Osteocyte (in vitro differentiated cells): ENCODE results near the gene PSMA3. TPM values are rescaled to one million over a fixed set of nuclear protein-coding genes. Genes with fewer than 3 reads are reported as not detected.

Experiments
- DNase-seq: peaks from one replicate; pipeline ENCODE4 v3.0.0; 2021; ENCODE audit warnings: mixed read lengths; ENCODE audit not compliant: unreplicated experiment; ENCODE audit errors: extremely low spot score
- H3K27ac Mint-ChIP-seq: one replicate; pipeline ENCODE4 v1.8.0; 2021; ENCODE audit warnings: mild to moderate bottlenecking, mixed read lengths; ENCODE audit not compliant: unreplicated experiment
- H3K27me3 Mint-ChIP-seq: one replicate; pipeline ENCODE4 v1.8.0; 2021; ENCODE audit warnings: mixed read lengths; ENCODE audit not compliant: unreplicated experiment
- H3K36me3 Mint-ChIP-seq: one replicate; pipeline ENCODE4 v1.8.0; 2021; ENCODE audit warnings: mixed read lengths; ENCODE audit not compliant: unreplicated experiment
- H3K4me1 Mint-ChIP-seq: one replicate; pipeline ENCODE4 v1.8.0; 2021; ENCODE audit warnings: mixed read lengths; ENCODE audit not compliant: unreplicated experiment
- H3K4me3 Mint-ChIP-seq: one replicate; pipeline ENCODE4 v1.8.0; 2021; ENCODE audit warnings: mild to moderate bottlenecking, moderate library complexity, mixed read lengths; ENCODE audit not compliant: unreplicated experiment
- H3K9me3 Mint-ChIP-seq: one replicate; pipeline ENCODE4 v1.8.0; 2021; ENCODE audit warnings: mixed read lengths; ENCODE audit not compliant: unreplicated experiment
- long read RNA-seq: library from polyadenylated mRNA; unstranded; transcript quantifications from one replicate; pipeline ENCODE4 v2.0.0, GENCODE V29; 2021
- total RNA-seq: library from RNA; stranded (reverse); gene quantifications from 2 replicates; pipeline ENCODE4 v1.2.1, GENCODE V29; 2021
- TF ChIP-seq, protein P1 (sequence below): fragments of 200-600 bp; sonication (generic); IDR thresholded peaks from 2 replicates; pipeline ENCODE4 v1.5.0; 2021; ENCODE audit warnings: antibody characterized with exemption, mild to moderate bottlenecking, moderate library complexity

PSMA3 gene
- total RNA-seq, result 143 and 156 TPM in 2 replicates
- long read RNA-seq, transcript PSMA3-201 (11 exons, 970 nt), result major isoform, 190 of 236 reads
- long read RNA-seq, partial matches to known transcripts, result 4 of 236 reads
- long read RNA-seq, other reads (novel, unspliced or antisense), result 39 of 236 reads

DNA sequence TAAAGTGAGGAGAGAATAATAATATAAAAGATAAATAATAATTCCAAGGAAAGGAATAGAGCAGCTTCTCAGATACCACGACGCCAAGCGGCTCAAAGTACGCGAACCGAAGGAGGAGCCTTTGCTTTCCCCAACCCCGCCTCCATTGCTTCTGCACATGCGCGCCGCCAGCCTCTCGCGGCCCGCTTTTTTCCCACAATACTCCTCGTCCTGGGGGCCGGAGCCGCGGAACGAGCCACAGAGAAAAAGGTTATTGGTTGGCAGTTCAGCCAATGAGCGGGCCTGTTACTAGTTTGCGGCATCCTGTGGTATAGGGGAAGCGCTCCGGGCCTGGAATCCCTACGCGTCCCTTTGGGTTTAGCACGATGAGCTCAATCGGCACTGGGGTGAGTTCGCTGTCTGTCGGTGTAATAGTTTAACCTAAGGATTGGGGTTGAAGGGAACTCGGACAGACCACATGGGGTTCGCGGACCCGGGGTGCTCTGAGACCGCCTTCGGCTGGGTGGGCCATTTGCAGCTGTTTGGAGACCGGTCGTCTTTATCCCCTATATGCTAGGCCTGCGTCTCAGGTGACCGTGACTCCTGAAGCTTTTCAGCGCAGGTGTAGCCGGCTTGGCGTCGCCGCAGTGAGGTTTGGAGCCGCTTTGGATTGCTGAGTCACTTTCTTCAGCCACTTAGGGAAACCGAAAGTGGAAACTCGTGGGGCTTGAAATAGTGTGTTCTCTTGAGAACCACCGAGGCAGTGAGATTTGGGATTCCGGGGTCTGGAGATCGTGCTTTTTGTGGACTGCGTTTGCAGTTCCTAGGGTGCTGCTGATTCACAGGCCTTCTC, at the start of gene PSMA3:
Gene PSMA3 (plus strand): TSS at position 288 of the 832 bp plus-strand sequence. CDS start 78 bp downstream, at position 366.
- TF ChIP-seq, protein P1, sequence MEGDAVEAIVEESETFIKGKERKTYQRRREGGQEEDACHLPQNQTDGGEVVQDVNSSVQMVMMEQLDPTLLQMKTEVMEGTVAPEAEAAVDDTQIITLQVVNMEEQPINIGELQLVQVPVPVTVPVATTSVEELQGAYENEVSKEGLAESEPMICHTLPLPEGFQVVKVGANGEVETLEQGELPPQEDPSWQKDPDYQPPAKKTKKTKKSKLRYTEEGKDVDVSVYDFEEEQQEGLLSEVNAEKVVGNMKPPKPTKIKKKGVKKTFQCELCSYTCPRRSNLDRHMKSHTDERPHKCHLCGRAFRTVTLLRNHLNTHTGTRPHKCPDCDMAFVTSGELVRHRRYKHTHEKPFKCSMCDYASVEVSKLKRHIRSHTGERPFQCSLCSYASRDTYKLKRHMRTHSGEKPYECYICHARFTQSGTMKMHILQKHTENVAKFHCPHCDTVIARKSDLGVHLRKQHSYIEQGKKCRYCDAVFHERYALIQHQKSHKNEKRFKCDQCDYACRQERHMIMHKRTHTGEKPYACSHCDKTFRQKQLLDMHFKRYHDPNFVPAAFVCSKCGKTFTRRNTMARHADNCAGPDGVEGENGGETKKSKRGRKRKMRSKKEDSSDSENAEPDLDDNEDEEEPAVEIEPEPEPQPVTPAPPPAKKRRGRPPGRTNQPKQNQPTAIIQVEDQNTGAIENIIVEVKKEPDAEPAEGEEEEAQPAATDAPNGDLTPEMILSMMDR, result no peak
- Mint-ChIP-seq H3K4me1 (peaks cover 42% of the 10 kb centered on the region), H3K4me3 (peak within 1 kb of the TSS; percentile 85), H3K36me3 (peaks cover 5% of the 10 kb centered on the region), H3K27ac (peak within 1 kb of the TSS; percentile 99), H3K27me3 (no peaks in the 10 kb centered on the region), H3K9me3 (no peaks in the 10 kb centered on the region)
- DNase-seq, result peak; percentile 99

DNA sequence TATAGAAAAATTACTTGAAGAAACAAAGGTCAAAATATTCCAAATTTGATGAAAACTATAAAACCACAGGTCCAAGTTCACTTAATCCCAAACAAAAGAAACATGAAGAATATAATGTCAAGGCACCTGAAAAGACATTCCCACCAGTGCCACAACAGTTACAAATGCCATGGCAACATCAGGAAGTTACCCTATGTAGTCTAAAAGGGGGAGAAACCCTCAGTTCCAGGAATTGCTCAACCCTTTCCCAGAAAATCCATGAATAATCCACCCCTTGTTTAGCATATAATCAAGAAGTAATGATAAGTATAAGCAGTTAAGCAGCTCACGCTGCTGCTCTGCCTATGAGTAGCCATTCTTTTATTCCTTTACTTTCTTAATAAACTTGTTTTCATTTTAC, 48.4 kb upstream of the PSMA3 start:
- Mint-ChIP-seq H3K27ac (no peak overlapping the region), H3K4me3 (no peak overlapping the region), H3K4me1 (peaks cover 8% of the 10 kb centered on the region), H3K36me3 (no peaks in the 10 kb centered on the region), H3K9me3 (no peaks in the 10 kb centered on the region), H3K27me3 (peaks cover 36% of the 10 kb centered on the region)
- DNase-seq, result no peak
- TF ChIP-seq, protein P1, result no peak

DNA sequence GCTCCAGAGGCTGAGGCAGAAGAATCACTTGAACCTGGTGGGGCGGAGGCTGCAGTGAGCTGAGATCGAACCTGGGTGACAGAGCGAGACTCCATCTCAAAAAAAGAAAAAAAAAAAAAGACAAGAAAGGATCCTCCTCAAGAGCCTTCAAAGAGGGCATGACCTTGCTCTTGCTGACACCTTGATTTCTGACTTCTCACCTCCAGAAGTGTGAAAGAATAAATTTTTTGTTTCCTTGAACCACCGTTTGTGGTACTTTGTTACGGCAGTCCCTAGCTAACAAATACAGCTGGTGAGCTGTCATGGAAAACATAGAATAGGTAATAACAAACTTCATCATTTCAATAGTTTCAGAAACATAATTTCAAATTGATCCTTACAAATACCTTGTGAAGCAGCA, 46.6 kb upstream of the PSMA3 start:
- no peaks in the 10 kb centered on the region for H3K9me3 Mint-ChIP-seq
- peaks cover 19% of the 10 kb centered on the region for H3K27me3 Mint-ChIP-seq
- DNase-seq, result no peak
- H3K4me1 Mint-ChIP-seq, result peaks cover 18% of the 10 kb centered on the region
- TF ChIP-seq, protein P1, result no peak
- H3K36me3 Mint-ChIP-seq, result no peaks in the 10 kb centered on the region
- H3K4me3 Mint-ChIP-seq, result no peak overlapping the region
- H3K27ac Mint-ChIP-seq, result no peak overlapping the region

DNA sequence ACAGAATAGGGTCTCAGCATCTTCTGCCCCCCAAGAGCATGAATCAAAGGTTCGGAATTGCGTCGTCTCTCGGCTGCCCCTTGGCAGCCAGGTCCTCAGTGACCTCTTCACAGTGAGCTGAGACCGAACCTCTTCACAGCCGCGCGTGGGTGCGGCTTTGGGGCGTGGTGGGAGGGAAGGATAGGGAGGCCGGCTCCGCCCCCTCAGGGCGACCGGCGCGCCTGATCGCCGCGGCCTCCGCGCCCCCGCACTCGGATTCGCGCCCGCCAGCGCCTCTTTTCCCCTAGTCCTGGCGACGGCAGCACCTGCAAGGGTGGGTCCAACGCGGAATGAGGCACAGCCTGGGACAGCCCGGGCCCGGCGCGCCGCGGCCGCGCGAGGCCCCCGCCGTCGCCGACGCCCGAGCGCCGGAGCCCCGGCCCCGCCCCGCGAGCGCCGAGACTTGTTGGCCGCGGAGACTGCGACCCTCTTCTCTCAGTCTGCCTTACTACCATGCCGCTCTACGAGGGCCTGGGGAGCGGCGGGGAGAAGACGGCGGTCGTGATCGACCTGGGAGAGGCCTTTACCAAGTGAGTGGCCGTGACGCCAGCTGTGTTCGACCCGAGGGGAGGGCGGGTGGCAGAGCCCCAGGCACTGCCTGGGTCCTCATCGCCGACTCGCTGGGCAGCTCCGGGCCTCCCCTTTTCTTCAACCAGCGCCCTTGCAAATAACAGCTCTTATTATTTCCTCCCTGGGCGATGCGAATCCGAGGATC, 44.7 kb upstream of the PSMA3 start, which contains the start of gene ACTR10:
Gene ACTR10 (plus strand): TSS at position 424 of the 754 bp plus-strand sequence. CDS start 69 bp downstream, at position 493.
- peak within 1 kb of the TSS; percentile 96 for H3K27ac Mint-ChIP-seq
- peak within 1 kb of the TSS; percentile 96 for H3K4me3 Mint-ChIP-seq
- peaks cover 18% of the 10 kb centered on the region for H3K4me1 Mint-ChIP-seq
- peak; percentile 92 for DNase-seq
- TF ChIP-seq, protein P1, result no peak
- H3K27me3 Mint-ChIP-seq, result peaks cover 12% of the 10 kb centered on the region
- peaks cover 5% of the 10 kb centered on the region for H3K36me3 Mint-ChIP-seq
- no peaks in the 10 kb centered on the region for H3K9me3 Mint-ChIP-seq
